HEK293 (cell line): ENCODE measurements around the gene FBXO21.

Source experiments
- CTCF ChIA-PET: fragments of 350-600 bp; formaldehyde crosslinking; extraction: SDS; loops from one replicate; lab custom pipeline; 2021; ENCODE audit warnings: antibody characterized with exemption; lab: Yijun Ruan, JAX
- POLR2A ChIA-PET: fragments of 300-600 bp; formaldehyde crosslinking; extraction: SDS; loops from one replicate; lab custom pipeline; 2020; ENCODE audit warnings: antibody characterized with exemption, inconsistent platforms; lab: Yijun Ruan, JAX
- H3K27ac ChIP-seq: fragments of 200-500 bp; sonication (Bioruptor generic); 2 replicates; pipeline ENCODE4 v1.5.1; 2014; ENCODE audit warnings: low read depth, low read length, control low read depth, inconsistent platforms; ENCODE audit errors: extremely low read depth
- H3K36me3 ChIP-seq, 2 experiments: fragments of 200-500 bp in 1 of 2; sonication (Bioruptor generic) in 1 of 2; 1 replicate in 1 of 2; 2 replicates in 1 of 2; pipeline ENCODE4 v1.5.1; 2014 to 2017; ENCODE audit warnings: inconsistent platforms in 2 of 2, low read length in 2 of 2; ENCODE audit not compliant: control insufficient read depth in 2 of 2, insufficient read depth in 1 of 2
- H3K4me1 ChIP-seq: fragments of 200-500 bp; sonication (Bioruptor generic); 2 replicates; pipeline ENCODE4 v1.5.1; 2014; ENCODE audit warnings: mild to moderate bottlenecking, low read length, inconsistent platforms; ENCODE audit not compliant: control insufficient read depth, insufficient read depth
- H3K4me3 ChIP-seq: 2 replicates; pipeline ENCODE4 v1.5.1; 2011; ENCODE audit warnings: low read depth, mild to moderate bottlenecking, control low read depth, low read length, moderate library complexity
- H3K9me3 ChIP-seq: fragments of 200-500 bp; sonication (Bioruptor generic); 2 replicates; pipeline ENCODE4 v1.5.1; 2014; ENCODE audit warnings: low read depth, low read length, inconsistent platforms; ENCODE audit not compliant: control insufficient read depth, insufficient read depth
- GFI1B ChIP-seq: fragments of 450-650 bp; formaldehyde crosslinking; IDR thresholded peaks from 2 replicates; pipeline ENCODE4 v1.5.1; 2016; ENCODE audit warnings: missing biosample characterization, missing genetic modification characterization
- OSR2 ChIP-seq: fragments of 450-650 bp; formaldehyde crosslinking; IDR thresholded peaks from 2 replicates; pipeline ENCODE4 v1.5.1; 2016; ENCODE audit warnings: missing biosample characterization, missing genetic modification characterization
- ZBTB8A ChIP-seq: fragments of 450-650 bp; formaldehyde crosslinking; IDR thresholded peaks from 2 replicates; pipeline ENCODE4 v1.5.1; 2016; ENCODE audit warnings: missing biosample characterization, missing genetic modification characterization
- ZNF239 ChIP-seq: fragments of 450-650 bp; formaldehyde crosslinking; IDR thresholded peaks from 2 replicates; pipeline ENCODE4 v1.5.1; 2016; ENCODE audit warnings: missing biosample characterization, missing genetic modification characterization
- ZNF335 ChIP-seq: fragments of 450-650 bp; formaldehyde crosslinking; conservative IDR thresholded peaks from 2 replicates; pipeline ENCODE4 v1.5.1; 2016; ENCODE audit warnings: missing biosample characterization, missing genetic modification characterization
- ZNF341 ChIP-seq: fragments of 450-650 bp; formaldehyde crosslinking; IDR thresholded peaks from 2 replicates; pipeline ENCODE4; 2016; ENCODE audit warnings: low read depth, missing biosample characterization, missing genetic modification characterization
- ZNF596 ChIP-seq: fragments of 450-650 bp; IDR thresholded peaks from 2 replicates; pipeline ENCODE4 v1.5.0; 2018; ENCODE audit warnings: missing biosample characterization, mild to moderate bottlenecking, missing genetic modification characterization, moderate library complexity
- ZNF664 ChIP-seq: fragments of 450-650 bp; formaldehyde crosslinking; IDR thresholded peaks from 2 replicates; pipeline ENCODE4 v1.5.1; 2016; ENCODE audit warnings: missing biosample characterization, missing genetic modification characterization
- ZNF747 ChIP-seq: fragments of 450-650 bp; formaldehyde crosslinking; IDR thresholded peaks from 2 replicates; pipeline ENCODE4 v1.5.1; 2016; ENCODE audit warnings: missing biosample characterization, missing genetic modification characterization
- ZNF837 ChIP-seq: fragments of 450-650 bp; formaldehyde crosslinking; IDR thresholded peaks from 2 replicates; pipeline ENCODE4 v1.5.1; 2016; ENCODE audit warnings: missing biosample characterization, missing genetic modification characterization
- TF ChIP-seq, protein P1 (sequence below): fragments of 450-650 bp; formaldehyde crosslinking; IDR thresholded peaks from 2 replicates; pipeline ENCODE4 v1.5.1; 2016; ENCODE audit warnings: missing biosample characterization, missing genetic modification characterization
- TF ChIP-seq, protein P2 (sequence below): fragments of 450-650 bp; formaldehyde crosslinking; optimal IDR thresholded peaks from 2 replicates; pipeline ENCODE3; 2016; ENCODE audit warnings: missing biosample characterization, mild to moderate bottlenecking, missing genetic modification characterization
- TF ChIP-seq, protein P3 (sequence below): fragments of 450-650 bp; formaldehyde crosslinking; IDR thresholded peaks from 2 replicates; pipeline ENCODE4 v1.5.1; 2016; ENCODE audit warnings: missing biosample characterization, missing genetic modification characterization
- TF ChIP-seq, protein P4 (sequence below): fragments of 450-650 bp; formaldehyde crosslinking; IDR thresholded peaks from 2 replicates; pipeline ENCODE4 v1.5.0; 2017; ENCODE audit warnings: missing biosample characterization, missing genetic modification characterization, borderline replicate concordance
- TF ChIP-seq, protein P5 (sequence below): fragments of 450-650 bp; formaldehyde crosslinking; IDR thresholded peaks from 2 replicates; pipeline ENCODE4 v1.5.1; 2016; ENCODE audit warnings: missing biosample characterization, missing genetic modification characterization
- TF ChIP-seq, protein P6 (sequence below): sonication (generic); formaldehyde crosslinking; IDR thresholded peaks from 2 replicates; pipeline ENCODE4 v1.8.1; 2022; ENCODE audit warnings: mild to moderate bottlenecking, moderate library complexity, missing genetic modification reagents
- TF ChIP-seq, protein P7 (sequence below): fragments of 450-650 bp; formaldehyde crosslinking; IDR thresholded peaks from 2 replicates; pipeline ENCODE4 v1.5.1; 2016; ENCODE audit warnings: missing biosample characterization, missing genetic modification characterization

FBXO21 gene

DNA sequence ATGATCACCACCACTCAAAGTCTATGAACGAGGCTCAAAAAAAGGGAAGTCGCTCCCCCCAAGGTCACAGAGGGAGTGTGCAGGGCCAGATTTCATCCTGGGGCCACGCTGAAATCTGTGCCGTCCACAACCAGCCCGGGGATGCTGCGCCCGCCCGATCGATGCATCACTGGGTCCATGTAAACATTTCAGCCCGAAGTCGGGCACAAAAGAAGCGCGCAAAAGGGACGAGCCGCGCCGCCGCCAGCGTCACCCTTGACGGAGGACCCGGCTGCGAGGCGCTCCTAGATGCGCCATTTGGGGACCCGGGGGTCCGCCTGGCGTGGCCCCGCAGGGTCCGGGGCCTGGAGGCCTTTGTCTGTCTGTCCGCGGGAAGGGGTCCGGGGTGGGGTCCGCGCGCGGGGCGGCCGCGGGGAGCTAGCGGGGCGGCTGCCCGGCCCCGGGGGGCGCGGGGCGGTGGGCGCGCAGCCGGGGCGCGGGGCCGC, 503 bp downstream of the FBXO21 start:
- ChIA-PET POLR2A (interaction anchor here (0.5 kb wide), 1 partner anchor 72 kb away, joined by 3 read pairs; no protein-coding TSS in a partner anchor), CTCF (no interaction called here)
- TF ChIP-seq GFI1B: peak; percentile 89
- TF ChIP-seq, protein P1, sequence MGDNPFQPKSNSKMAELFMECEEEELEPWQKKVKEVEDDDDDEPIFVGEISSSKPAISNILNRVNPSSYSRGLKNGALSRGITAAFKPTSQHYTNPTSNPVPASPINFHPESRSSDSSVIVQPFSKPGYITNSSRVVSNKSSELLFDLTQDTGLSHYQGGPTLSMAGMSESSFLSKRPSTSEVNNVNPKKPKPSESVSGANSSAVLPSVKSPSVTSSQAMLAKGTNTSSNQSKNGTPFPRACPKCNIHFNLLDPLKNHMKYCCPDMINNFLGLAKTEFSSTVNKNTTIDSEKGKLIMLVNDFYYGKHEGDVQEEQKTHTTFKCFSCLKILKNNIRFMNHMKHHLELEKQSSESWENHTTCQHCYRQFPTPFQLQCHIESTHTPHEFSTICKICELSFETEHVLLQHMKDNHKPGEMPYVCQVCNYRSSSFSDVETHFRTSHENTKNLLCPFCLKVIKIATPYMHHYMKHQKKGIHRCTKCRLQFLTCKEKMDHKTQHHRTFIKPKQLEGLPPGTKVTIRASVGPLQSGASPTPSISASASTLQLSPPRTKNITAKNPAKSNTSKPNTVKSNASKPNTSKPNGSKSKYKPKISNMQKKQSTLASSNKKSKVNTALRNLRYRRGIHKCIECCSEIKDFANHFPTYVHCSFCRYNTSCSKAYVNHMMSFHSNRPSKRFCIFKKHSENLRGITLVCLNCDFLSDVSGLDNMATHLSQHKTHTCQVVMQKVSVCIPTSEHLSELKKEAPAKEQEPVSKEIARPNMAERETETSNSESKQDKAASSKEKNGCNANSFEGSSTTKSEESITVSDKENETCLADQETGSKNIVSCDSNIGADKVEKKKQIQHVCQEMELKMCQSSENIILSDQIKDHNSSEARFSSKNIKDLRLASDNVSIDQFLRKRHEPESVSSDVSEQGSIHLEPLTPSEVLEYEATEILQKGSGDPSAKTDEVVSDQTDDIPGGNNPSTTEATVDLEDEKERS (tag by site-specific recombination): no peak
- TF ChIP-seq ZNF664 (tag by site-specific recombination): peak; percentile 70; the same call in 1 of the 2 replicates
- no peak for TF ChIP-seq ZNF239 (tag by site-specific recombination)
- TF ChIP-seq, protein P2, sequence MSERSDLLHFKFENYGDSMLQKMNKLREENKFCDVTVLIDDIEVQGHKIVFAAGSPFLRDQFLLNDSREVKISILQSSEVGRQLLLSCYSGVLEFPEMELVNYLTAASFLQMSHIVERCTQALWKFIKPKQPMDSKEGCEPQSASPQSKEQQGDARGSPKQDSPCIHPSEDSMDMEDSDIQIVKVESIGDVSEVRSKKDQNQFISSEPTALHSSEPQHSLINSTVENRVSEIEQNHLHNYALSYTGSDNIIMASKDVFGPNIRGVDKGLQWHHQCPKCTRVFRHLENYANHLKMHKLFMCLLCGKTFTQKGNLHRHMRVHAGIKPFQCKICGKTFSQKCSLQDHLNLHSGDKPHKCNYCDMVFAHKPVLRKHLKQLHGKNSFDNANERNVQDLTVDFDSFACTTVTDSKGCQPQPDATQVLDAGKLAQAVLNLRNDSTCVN (tag by site-specific recombination): peak; percentile 62
- peak; percentile 90 for TF ChIP-seq ZNF335 (tag by site-specific recombination)
- TF ChIP-seq ZBTB8A (tag by site-specific recombination): peak; percentile 96
- TF ChIP-seq, protein P3, sequence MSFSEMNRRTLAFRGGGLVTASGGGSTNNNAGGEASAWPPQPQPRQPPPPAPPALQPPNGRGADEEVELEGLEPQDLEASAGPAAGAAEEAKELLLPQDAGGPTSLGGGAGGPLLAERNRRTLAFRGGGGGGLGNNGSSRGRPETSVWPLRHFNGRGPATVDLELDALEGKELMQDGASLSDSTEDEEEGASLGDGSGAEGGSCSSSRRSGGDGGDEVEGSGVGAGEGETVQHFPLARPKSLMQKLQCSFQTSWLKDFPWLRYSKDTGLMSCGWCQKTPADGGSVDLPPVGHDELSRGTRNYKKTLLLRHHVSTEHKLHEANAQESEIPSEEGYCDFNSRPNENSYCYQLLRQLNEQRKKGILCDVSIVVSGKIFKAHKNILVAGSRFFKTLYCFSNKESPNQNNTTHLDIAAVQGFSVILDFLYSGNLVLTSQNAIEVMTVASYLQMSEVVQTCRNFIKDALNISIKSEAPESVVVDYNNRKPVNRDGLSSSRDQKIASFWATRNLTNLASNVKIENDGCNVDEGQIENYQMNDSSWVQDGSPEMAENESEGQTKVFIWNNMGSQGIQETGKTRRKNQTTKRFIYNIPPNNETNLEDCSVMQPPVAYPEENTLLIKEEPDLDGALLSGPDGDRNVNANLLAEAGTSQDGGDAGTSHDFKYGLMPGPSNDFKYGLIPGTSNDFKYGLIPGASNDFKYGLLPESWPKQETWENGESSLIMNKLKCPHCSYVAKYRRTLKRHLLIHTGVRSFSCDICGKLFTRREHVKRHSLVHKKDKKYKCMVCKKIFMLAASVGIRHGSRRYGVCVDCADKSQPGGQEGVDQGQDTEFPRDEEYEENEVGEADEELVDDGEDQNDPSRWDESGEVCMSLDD (tag by site-specific recombination): 0 out of 2 replicates have a peak, but pooled peaks have one; percentile 14
- TF ChIP-seq ZNF341 (tag by site-specific recombination): no peak
- Histone ChIP-seq H3K4me3 (peak overlapping the region; percentile 100), H3K27ac (peak overlapping the region; percentile 63; the same call in 1 of the 2 replicates), H3K36me3 (peaks cover 23 to 24% of the 10 kb centered on the region in 2 experiments), H3K4me1 (no peaks in the 10 kb centered on the region), H3K9me3 (no peaks in the 10 kb centered on the region)

DNA sequence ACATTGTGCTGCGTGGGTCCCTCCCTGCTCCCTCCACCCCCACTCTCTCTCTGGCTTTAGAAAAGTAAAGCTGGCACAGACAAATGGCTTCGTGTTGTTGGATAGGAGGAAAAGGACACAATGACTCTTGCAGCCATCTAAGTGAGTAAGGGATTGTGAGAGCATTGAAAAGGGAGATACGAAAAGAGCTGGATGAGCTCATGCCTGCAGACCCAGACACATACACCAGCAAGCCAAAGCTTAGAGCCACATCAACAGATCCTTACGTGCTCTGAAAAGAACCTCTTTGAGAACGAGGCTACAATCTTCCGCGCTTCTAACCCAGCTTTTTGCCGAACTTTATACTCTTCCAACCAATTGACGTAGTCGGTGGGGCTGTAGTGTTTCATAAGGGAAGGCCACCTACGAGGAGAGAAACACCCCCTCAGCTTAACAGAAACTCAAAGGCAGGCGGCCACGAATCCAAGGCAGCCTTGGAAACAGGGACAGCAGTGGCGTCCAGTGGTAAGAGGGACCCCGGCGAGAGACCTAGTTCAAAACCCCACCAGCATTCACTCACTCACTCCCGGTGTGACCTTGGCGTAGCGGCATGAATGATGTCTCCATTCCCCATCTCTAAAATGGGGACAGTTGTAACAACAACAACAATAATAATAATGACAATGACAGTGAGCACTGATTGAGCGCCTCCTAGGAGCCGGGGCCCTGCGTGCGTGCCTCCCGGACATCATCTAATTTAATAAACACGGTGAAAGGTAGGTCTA, 1.1 kb downstream of the FBXO21 start:
- CTCF ChIA-PET: interaction anchor here (0.6 to 0.7 kb wide), 2 partner anchors 45 to 654 kb away, joined by 3 read pairs; no protein-coding TSS in a partner anchor
- Histone ChIP-seq H3K4me1 (no peaks in the 10 kb centered on the region), H3K36me3 (peaks cover 29 to 30% of the 10 kb centered on the region in 2 experiments), H3K27ac (no peak overlapping the region; the same call in 1 of the 2 replicates), H3K9me3 (no peaks in the 10 kb centered on the region), H3K4me3 (peak overlapping the region; percentile 100)
- POLR2A ChIA-PET: interaction anchor here (0.6 kb wide), 1 partner anchor 68 kb away, joined by 3 read pairs; no protein-coding TSS in a partner anchor
- TF ChIP-seq OSR2 (tag by site-specific recombination): no peak
- no peak for TF ChIP-seq ZNF596 (tag by site-specific recombination)
- no peak for TF ChIP-seq ZNF837 (tag by site-specific recombination)
- TF ChIP-seq, protein P4, sequence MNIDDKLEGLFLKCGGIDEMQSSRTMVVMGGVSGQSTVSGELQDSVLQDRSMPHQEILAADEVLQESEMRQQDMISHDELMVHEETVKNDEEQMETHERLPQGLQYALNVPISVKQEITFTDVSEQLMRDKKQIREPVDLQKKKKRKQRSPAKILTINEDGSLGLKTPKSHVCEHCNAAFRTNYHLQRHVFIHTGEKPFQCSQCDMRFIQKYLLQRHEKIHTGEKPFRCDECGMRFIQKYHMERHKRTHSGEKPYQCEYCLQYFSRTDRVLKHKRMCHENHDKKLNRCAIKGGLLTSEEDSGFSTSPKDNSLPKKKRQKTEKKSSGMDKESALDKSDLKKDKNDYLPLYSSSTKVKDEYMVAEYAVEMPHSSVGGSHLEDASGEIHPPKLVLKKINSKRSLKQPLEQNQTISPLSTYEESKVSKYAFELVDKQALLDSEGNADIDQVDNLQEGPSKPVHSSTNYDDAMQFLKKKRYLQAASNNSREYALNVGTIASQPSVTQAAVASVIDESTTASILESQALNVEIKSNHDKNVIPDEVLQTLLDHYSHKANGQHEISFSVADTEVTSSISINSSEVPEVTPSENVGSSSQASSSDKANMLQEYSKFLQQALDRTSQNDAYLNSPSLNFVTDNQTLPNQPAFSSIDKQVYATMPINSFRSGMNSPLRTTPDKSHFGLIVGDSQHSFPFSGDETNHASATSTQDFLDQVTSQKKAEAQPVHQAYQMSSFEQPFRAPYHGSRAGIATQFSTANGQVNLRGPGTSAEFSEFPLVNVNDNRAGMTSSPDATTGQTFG (tag by site-specific recombination): no peak
- TF ChIP-seq, protein P5, sequence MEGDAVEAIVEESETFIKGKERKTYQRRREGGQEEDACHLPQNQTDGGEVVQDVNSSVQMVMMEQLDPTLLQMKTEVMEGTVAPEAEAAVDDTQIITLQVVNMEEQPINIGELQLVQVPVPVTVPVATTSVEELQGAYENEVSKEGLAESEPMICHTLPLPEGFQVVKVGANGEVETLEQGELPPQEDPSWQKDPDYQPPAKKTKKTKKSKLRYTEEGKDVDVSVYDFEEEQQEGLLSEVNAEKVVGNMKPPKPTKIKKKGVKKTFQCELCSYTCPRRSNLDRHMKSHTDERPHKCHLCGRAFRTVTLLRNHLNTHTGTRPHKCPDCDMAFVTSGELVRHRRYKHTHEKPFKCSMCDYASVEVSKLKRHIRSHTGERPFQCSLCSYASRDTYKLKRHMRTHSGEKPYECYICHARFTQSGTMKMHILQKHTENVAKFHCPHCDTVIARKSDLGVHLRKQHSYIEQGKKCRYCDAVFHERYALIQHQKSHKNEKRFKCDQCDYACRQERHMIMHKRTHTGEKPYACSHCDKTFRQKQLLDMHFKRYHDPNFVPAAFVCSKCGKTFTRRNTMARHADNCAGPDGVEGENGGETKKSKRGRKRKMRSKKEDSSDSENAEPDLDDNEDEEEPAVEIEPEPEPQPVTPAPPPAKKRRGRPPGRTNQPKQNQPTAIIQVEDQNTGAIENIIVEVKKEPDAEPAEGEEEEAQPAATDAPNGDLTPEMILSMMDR (tag by site-specific recombination): 0 out of 2 replicates have a peak, but pooled peaks have one; percentile 23
- no peak for TF ChIP-seq ZNF747 (tag by site-specific recombination)
- TF ChIP-seq, protein P6, sequence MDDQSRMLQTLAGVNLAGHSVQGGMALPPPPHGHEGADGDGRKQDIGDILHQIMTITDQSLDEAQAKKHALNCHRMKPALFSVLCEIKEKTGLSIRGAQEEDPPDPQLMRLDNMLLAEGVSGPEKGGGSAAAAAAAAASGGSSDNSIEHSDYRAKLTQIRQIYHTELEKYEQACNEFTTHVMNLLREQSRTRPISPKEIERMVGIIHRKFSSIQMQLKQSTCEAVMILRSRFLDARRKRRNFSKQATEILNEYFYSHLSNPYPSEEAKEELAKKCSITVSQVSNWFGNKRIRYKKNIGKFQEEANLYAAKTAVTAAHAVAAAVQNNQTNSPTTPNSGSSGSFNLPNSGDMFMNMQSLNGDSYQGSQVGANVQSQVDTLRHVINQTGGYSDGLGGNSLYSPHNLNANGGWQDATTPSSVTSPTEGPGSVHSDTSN: no peak
- TF ChIP-seq, protein P7, sequence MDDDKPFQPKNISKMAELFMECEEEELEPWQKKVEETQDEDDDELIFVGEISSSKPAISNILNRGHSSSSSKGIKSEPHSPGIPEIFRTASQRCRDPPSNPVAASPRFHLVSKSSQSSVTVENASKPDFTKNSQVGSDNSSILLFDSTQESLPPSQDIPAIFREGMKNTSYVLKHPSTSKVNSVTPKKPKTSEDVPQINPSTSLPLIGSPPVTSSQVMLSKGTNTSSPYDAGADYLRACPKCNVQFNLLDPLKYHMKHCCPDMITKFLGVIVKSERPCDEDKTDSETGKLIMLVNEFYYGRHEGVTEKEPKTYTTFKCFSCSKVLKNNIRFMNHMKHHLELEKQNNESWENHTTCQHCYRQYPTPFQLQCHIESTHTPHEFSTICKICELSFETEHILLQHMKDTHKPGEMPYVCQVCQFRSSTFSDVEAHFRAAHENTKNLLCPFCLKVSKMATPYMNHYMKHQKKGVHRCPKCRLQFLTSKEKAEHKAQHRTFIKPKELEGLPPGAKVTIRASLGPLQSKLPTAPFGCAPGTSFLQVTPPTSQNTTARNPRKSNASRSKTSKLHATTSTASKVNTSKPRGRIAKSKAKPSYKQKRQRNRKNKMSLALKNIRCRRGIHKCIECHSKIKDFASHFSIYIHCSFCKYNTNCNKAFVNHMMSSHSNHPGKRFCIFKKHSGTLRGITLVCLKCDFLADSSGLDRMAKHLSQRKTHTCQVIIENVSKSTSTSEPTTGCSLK (tag by site-specific recombination): no peak
